Fibroblast of mammary gland (primary cell): Measurements from ENCODE around the gene AARS2.
"Not testable (repeated sequence)": the region's sequence is repeated elsewhere in the genome, so short reads cannot be mapped to it uniquely, and the experiment has no call there.

Experiments used
- DNase-seq: peaks from one replicate; pipeline ENCODE4 v3.0.0-alpha.2; 2010; ENCODE audit warnings: low read depth
- H3K4me3 ChIP-seq: 2 replicates; pipeline ENCODE4 v1.5.1; 2011; ENCODE audit warnings: low read depth, mild to moderate bottlenecking, low read length, moderate library complexity; ENCODE audit not compliant: control insufficient read depth
- TF ChIP-seq, protein P1 (sequence below): conservative IDR thresholded peaks from 2 replicates; pipeline ENCODE4 v1.5.1; 2011; ENCODE audit warnings: low read depth, low read length, inconsistent platforms; ENCODE audit not compliant: control insufficient read depth, insufficient read depth

AARS2 gene

GRCh38 chr6:44352259-44352658 is 39.1 kb upstream of the AARS2 start:
- no peak for DNase-seq
- TF ChIP-seq, protein P1, sequence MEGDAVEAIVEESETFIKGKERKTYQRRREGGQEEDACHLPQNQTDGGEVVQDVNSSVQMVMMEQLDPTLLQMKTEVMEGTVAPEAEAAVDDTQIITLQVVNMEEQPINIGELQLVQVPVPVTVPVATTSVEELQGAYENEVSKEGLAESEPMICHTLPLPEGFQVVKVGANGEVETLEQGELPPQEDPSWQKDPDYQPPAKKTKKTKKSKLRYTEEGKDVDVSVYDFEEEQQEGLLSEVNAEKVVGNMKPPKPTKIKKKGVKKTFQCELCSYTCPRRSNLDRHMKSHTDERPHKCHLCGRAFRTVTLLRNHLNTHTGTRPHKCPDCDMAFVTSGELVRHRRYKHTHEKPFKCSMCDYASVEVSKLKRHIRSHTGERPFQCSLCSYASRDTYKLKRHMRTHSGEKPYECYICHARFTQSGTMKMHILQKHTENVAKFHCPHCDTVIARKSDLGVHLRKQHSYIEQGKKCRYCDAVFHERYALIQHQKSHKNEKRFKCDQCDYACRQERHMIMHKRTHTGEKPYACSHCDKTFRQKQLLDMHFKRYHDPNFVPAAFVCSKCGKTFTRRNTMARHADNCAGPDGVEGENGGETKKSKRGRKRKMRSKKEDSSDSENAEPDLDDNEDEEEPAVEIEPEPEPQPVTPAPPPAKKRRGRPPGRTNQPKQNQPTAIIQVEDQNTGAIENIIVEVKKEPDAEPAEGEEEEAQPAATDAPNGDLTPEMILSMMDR = no peak
- H3K4me3 ChIP-seq = no peak overlapping the region

DNA sequence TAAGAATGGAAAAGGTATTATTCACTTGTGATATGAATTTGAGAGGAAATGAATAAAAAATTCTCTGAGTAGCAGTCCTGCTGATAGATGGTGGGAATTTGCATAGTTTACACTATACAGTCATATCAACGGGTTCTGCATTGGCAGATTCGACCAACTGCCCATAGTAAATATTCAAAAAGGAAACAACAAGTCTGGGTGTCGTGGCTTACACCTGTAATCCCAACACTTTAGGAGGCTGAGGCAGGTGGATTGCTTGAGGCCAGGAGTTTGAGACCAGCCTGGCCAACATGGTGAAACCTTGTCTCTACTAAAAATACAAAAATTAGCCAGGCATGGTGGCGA is 37.5 kb upstream of the AARS2 start:
- not testable (repeated sequence) for DNase-seq, H3K4me3 ChIP-seq

- TF ChIP-seq, protein P1 = no peak
- H3K4me3 ChIP-seq = no peak overlapping the region
- DNase-seq = no peak
Measured at GRCh38 chr6:44349904-44350649, 36.9 kb upstream of the AARS2 start.

DNA sequence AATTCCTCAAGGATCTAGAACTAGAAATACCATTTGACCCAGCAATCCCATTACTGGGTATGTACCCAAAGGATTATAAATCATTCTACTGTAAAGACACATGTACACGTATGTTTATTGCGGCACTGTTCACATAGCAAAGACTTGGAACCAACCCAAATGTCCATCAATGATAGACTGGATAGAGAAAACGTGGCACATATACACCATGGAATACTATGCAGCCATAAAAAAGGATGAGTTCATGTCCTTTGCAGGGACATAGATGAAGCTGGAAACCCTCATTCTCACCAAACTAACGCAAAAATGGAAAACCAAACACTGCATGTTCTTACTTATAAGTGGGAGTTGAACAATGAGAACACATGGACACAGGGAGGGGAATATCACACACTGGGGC is 33.7 kb upstream of the AARS2 start:
- DNase-seq, H3K4me3 ChIP-seq: not testable (repeated sequence)

DNA sequence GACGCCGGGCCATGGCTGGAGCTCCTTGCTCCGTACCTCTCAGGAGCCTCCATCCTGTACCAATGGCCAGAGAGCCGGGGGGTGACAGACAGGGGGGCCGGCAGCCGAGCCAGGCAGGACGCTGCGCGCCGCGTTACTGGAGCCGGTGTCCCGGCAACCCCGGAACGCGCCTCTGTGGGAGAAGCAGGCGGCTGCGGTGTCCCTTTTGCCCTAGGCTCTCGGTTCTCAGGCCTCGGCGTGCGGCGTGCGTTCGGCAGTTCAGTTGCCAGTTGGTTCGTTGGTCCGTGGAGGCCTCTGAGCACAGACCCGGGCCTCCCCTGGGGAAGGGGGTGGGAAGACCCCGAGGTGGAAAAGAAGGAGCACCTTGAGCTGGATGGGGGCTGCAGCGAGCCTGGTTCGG is 29.3 kb upstream of the AARS2 start, which contains the start of gene SPATS1:
Gene SPATS1 (plus strand): TSS at position 162 of the 400 bp plus-strand sequence. CDS start 446 bp downstream, outside the sequence.
- no peak for DNase-seq
- TF ChIP-seq, protein P1 = no peak
- H3K4me3 ChIP-seq = no peak within 1 kb of the TSS

GRCh38 chr6:44342052-44342451 is 28.9 kb upstream of the AARS2 start:
- H3K4me3 ChIP-seq = no peak overlapping the region
- TF ChIP-seq, protein P1 = no peak
- no peak for DNase-seq

GRCh38 chr6:44341095-44341890 is 28.1 kb upstream of the AARS2 start:
- H3K4me3 ChIP-seq = no peak overlapping the region
- no peak for DNase-seq
- TF ChIP-seq, protein P1 = no peak
